Epithelial cell of esophagus (primary cell): ENCODE results near the gene GUCA1C.

Experiments
- DNase-seq: peaks from one replicate; pipeline ENCODE4 v3.0.0; 2010; ENCODE audit warnings: low read depth
- H3K4me3 ChIP-seq: 2 replicates; pipeline ENCODE4 v1.5.1; 2011; ENCODE audit warnings: mild to moderate bottlenecking, low read length, control low read depth
- TF ChIP-seq, protein P1 (sequence below): IDR thresholded peaks from 2 replicates; pipeline ENCODE4 v1.5.1; 2011; ENCODE audit warnings: low read depth, mild to moderate bottlenecking, low read length, control low read depth, inconsistent platforms; ENCODE audit not compliant: insufficient read depth; ENCODE audit errors: missing control alignments

Gene GUCA1C

DNA sequence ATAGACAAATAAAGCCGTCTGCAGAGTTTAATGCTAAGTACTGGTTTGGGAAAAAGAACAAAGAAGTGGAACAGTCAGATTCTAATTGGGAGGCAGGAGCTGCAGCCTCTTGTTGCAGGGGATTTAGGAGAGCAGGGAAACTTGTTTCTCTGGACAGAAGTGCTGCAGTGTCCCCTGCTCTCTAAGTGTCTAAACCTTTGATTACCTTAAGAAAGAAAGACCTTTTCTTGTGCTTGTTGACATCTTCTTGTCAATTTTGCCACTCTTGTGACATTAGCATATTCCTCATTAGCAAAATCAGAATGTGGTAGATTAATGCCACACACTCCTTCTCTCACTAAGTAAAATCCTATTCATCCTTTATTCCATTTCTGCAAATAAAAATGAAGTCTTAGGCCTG is 92.3 kb downstream of the GUCA1C start:
- no peak for DNase-seq
- TF ChIP-seq, protein P1, sequence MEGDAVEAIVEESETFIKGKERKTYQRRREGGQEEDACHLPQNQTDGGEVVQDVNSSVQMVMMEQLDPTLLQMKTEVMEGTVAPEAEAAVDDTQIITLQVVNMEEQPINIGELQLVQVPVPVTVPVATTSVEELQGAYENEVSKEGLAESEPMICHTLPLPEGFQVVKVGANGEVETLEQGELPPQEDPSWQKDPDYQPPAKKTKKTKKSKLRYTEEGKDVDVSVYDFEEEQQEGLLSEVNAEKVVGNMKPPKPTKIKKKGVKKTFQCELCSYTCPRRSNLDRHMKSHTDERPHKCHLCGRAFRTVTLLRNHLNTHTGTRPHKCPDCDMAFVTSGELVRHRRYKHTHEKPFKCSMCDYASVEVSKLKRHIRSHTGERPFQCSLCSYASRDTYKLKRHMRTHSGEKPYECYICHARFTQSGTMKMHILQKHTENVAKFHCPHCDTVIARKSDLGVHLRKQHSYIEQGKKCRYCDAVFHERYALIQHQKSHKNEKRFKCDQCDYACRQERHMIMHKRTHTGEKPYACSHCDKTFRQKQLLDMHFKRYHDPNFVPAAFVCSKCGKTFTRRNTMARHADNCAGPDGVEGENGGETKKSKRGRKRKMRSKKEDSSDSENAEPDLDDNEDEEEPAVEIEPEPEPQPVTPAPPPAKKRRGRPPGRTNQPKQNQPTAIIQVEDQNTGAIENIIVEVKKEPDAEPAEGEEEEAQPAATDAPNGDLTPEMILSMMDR, result no peak
- H3K4me3 ChIP-seq, result no peak overlapping the region
